Loucy (cell line): ENCODE results near the gene THSD1.

ENCODE experiments used
- CTCF ChIP-seq: fragments of 200-600 bp; sonication (generic); conservative IDR thresholded peaks from 2 replicates; pipeline ENCODE4 v1.5.1; 2014; ENCODE audit warnings: mild to moderate bottlenecking, antibody characterized with exemption, low read length
- EZH2phosphoT487 ChIP-seq: fragments of 200-600 bp; IDR thresholded peaks from 2 replicates; pipeline ENCODE4 v1.6.1; 2018; ENCODE audit warnings: antibody characterized with exemption, mild to moderate bottlenecking, moderate library complexity, borderline replicate concordance

- TF ChIP-seq CTCF (no peak), EZH2phosphoT487 (no peak)
Measured at GRCh38 chr13:52454459-52454819, 48.5 kb upstream of the THSD1 start.
